Measurements from ENCODE around the gene UTP14C. TPM values are rescaled to one million over a fixed set of nuclear protein-coding genes. Genes with fewer than 3 reads are reported as not detected.
"Not testable (repeated sequence)": the region's sequence is repeated elsewhere in the genome, so short reads cannot be mapped to it uniquely, and the experiment has no call there.

The UTP14C gene
- total RNA-seq, 1 donor from 2014 or later, result 11.7 TPM

GRCh38 chr13:52029569-52029968 is 5.1 kb downstream of the UTP14C start:
- peaks cover 13% of the 10 kb centered on the region for H3K4me1 Mint-ChIP-seq
- no peaks in the 10 kb centered on the region for H3K9me3 Mint-ChIP-seq
- CTCF ChIA-PET, result no interaction called here
- intact Hi-C loops (cut with micrococcal nuclease), result no loop called here
- DNase-seq, result no peak
- POLR2A ChIA-PET, result no interaction called here
- ATAC-seq (ENCODE audit: low read depth), result no peak
- H3K36me3 Mint-ChIP-seq (ENCODE audit: low read depth), result peaks cover 55% of the 10 kb centered on the region
- no peaks in the 10 kb centered on the region for H3K27me3 Mint-ChIP-seq
- no peak overlapping the region for H3K4me3 Mint-ChIP-seq
- TF ChIP-seq, protein P1, sequence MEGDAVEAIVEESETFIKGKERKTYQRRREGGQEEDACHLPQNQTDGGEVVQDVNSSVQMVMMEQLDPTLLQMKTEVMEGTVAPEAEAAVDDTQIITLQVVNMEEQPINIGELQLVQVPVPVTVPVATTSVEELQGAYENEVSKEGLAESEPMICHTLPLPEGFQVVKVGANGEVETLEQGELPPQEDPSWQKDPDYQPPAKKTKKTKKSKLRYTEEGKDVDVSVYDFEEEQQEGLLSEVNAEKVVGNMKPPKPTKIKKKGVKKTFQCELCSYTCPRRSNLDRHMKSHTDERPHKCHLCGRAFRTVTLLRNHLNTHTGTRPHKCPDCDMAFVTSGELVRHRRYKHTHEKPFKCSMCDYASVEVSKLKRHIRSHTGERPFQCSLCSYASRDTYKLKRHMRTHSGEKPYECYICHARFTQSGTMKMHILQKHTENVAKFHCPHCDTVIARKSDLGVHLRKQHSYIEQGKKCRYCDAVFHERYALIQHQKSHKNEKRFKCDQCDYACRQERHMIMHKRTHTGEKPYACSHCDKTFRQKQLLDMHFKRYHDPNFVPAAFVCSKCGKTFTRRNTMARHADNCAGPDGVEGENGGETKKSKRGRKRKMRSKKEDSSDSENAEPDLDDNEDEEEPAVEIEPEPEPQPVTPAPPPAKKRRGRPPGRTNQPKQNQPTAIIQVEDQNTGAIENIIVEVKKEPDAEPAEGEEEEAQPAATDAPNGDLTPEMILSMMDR (IDR thresholded peaks at IDR 0.05), result no peak
- no peak overlapping the region for H3K27ac Mint-ChIP-seq

- POLR2A ChIA-PET; CTCF ChIA-PET; H3K27ac Mint-ChIP-seq; intact Hi-C loops (cut with micrococcal nuclease); H3K9me3 Mint-ChIP-seq; ATAC-seq (ENCODE audit: low read depth); H3K27me3 Mint-ChIP-seq; DNase-seq; H3K4me3 Mint-ChIP-seq: not testable (repeated sequence)
- Mint-ChIP-seq H3K4me1 (peaks cover 13% of the 10 kb centered on the region), H3K36me3 (ENCODE audit: low read depth) (peaks cover 46% of the 10 kb centered on the region)
These were observed 5.9 kb downstream of the UTP14C start for GRCh38 chr13:52030401-52030800.

DNA sequence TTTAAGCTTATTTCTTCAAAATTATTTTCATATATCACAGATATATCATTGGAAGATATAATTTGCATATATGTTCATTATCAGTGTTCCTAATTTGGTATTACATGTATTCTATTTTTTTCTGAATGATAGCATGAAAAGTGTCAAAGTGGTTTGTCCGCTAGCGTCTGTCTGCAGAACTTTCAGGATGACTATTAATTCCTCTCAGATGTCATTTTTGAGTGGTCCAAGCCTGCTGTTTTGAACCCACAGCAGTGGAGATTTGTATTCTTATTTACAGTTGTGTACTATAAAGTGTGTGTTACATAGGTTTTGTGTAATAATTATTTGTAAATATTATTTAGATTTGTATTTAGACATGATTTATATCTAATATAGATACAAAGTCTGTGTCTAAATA is 8.5 kb downstream of the UTP14C start:
- Mint-ChIP-seq H3K9me3 (no peaks in the 10 kb centered on the region), H3K27ac (no peak overlapping the region), H3K36me3 (ENCODE audit: low read depth) (peaks cover 25% of the 10 kb centered on the region), H3K27me3 (no peaks in the 10 kb centered on the region), H3K4me3 (no peak overlapping the region), H3K4me1 (peaks cover 2% of the 10 kb centered on the region)
- ChIA-PET POLR2A (no interaction called here), CTCF (interaction anchor here (0.6 to 1.2 kb wide), 2 partner anchors 10 to 32 kb away, joined by 3 read pairs; no protein-coding TSS in a partner anchor)
- TF ChIP-seq, protein P1 (IDR thresholded peaks at IDR 0.05), result no peak
- intact Hi-C loops (cut with micrococcal nuclease), result no loop called here
- no peak for ATAC-seq (ENCODE audit: low read depth)
- DNase-seq, result no peak

GRCh38 chr13:52034616-52035226 is 10.2 kb downstream of the UTP14C start:
- Mint-ChIP-seq H3K27me3 (no peaks in the 10 kb centered on the region), H3K4me3 (no peak overlapping the region), H3K9me3 (no peaks in the 10 kb centered on the region), H3K36me3 (ENCODE audit: low read depth) (peaks cover 10% of the 10 kb centered on the region), H3K4me1 (no peaks in the 10 kb centered on the region), H3K27ac (no peak overlapping the region)
- intact Hi-C loops (cut with micrococcal nuclease), result no loop called here
- no peak for ATAC-seq (ENCODE audit: low read depth)
- TF ChIP-seq, protein P1 (IDR thresholded peaks at IDR 0.05), result no peak
- ChIA-PET POLR2A (no interaction called here), CTCF (no interaction called here)
- no peak for DNase-seq

- no peaks in the 10 kb centered on the region for H3K4me1 Mint-ChIP-seq
- TF ChIP-seq, protein P1 (IDR thresholded peaks at IDR 0.05), result no peak
- H3K27ac Mint-ChIP-seq, result no peak overlapping the region
- H3K4me3 Mint-ChIP-seq, result no peak overlapping the region
- H3K9me3 Mint-ChIP-seq, result no peaks in the 10 kb centered on the region
- CTCF ChIA-PET, result no interaction called here
- POLR2A ChIA-PET, result no interaction called here
- ATAC-seq (ENCODE audit: low read depth), result no peak
- no peak for DNase-seq
- H3K27me3 Mint-ChIP-seq, result no peaks in the 10 kb centered on the region
- intact Hi-C loops (cut with micrococcal nuclease), result no loop called here
- peaks cover 3% of the 10 kb centered on the region for H3K36me3 Mint-ChIP-seq (ENCODE audit: low read depth)
These were observed 11.5 kb downstream of the UTP14C start for GRCh38 chr13:52036037-52036436.

DNA sequence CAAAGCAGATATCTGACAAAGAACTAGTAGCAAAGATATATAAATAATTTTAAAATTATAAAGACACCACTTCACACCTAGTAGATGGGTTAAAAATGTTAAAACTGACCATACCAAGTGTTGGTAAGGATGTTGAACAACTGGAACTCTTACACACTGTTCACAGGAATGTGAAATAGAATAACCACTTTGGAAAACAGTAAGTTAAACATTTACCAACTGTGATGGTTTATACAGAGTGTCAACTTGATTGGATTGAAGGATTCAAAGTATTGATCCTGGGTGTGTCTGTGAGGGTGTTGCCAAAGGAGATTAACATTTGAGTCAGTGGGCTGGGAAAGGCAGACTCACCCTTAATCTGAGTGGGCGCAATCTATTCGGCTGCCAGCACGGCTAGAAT is 19.2 kb downstream of the UTP14C start:
- Mint-ChIP-seq H3K27me3 (no peaks in the 10 kb centered on the region), H3K27ac (no peak overlapping the region), H3K4me1 (no peaks in the 10 kb centered on the region), H3K36me3 (ENCODE audit: low read depth) (peaks cover 2% of the 10 kb centered on the region), H3K4me3 (no peak overlapping the region), H3K9me3 (peaks cover 4% of the 10 kb centered on the region)
- TF ChIP-seq, protein P1 (IDR thresholded peaks at IDR 0.05), result no peak
- POLR2A ChIA-PET, result no interaction called here
- CTCF ChIA-PET, result no interaction called here
- DNase-seq (no peak), ATAC-seq (ENCODE audit: low read depth) (no peak)
- intact Hi-C loops (cut with micrococcal nuclease), result no loop called here
